HepG2 (cell line): ENCODE data around the gene NCOA1. TPM values are rescaled to one million over a fixed set of nuclear protein-coding genes. Genes with fewer than 3 reads are reported as not detected.
A peak's percentile ranks its signal among the peaks of the same experiment; 100 is the strongest.

Experiments used
- AHR ChIP-seq: IDR thresholded peaks from 2 replicates; pipeline ENCODE4 v1.6.1; 2018; ENCODE audit warnings: missing genetic modification reagents, missing compliant biosample characterization
- ATF7 ChIP-seq, 2 experiments: fragments of 450-650 bp in 1 of 2; sonication (generic) in 1 of 2; formaldehyde crosslinking in 1 of 2; IDR thresholded peaks; 2 replicates each; pipeline versions ENCODE4 v1.4.0 to v1.6.1; 2016 to 2020; ENCODE audit warnings: antibody characterized with exemption in 1 of 2, mild to moderate bottlenecking in 1 of 2, missing genetic modification reagents in 1 of 2
- DDIT3 ChIP-seq: sonication (generic); formaldehyde crosslinking; IDR thresholded peaks from 2 replicates; pipeline ENCODE4 v1.4.0; 2020; ENCODE audit warnings: mild to moderate bottlenecking, missing genetic modification reagents
- GATAD2A ChIP-seq: IDR thresholded peaks from 2 replicates; pipeline ENCODE4 v1.6.1; 2016
- HNRNPLL ChIP-seq: fragments of 200-400 bp; formaldehyde crosslinking; IDR thresholded peaks from 2 replicates; pipeline ENCODE4 v1.6.1; 2017; ENCODE audit warnings: mild to moderate bottlenecking, low read depth, low read length; ENCODE audit not compliant: poor library complexity, severe bottlenecking
- KDM6A ChIP-seq: IDR thresholded peaks from 2 replicates; pipeline ENCODE4 v1.6.1; 2016; ENCODE audit warnings: low read depth
- MBD4 ChIP-seq: IDR thresholded peaks from 2 replicates; pipeline ENCODE4 v1.6.1; 2012; ENCODE audit warnings: low read length, inconsistent platforms, borderline replicate concordance
- PAF1 ChIP-seq: IDR thresholded peaks from 2 replicates; pipeline ENCODE4 v1.6.1; 2016; ENCODE audit warnings: missing genetic modification reagents, missing compliant biosample characterization
- SALL1 ChIP-seq: sonication (generic); formaldehyde crosslinking; IDR thresholded peaks from 2 replicates; pipeline ENCODE4 v1.8.0; 2022; ENCODE audit warnings: mild to moderate bottlenecking, missing genetic modification reagents
- SNAPC5 ChIP-seq: sonication (generic); formaldehyde crosslinking; IDR thresholded peaks from 2 replicates; pipeline ENCODE4 v1.8.1; 2023; ENCODE audit warnings: mild to moderate bottlenecking, missing genetic modification reagents, borderline replicate concordance
- STAG1 ChIP-seq: sonication (generic); formaldehyde crosslinking; IDR thresholded peaks from 2 replicates; pipeline ENCODE4 v1.4.0; 2020; ENCODE audit warnings: missing genetic modification reagents
- TGIF2 ChIP-seq: IDR thresholded peaks from 2 replicates; pipeline ENCODE4 v1.6.1; 2016; ENCODE audit warnings: control low read depth, missing compliant biosample characterization
- ZFX ChIP-seq: sonication (generic); formaldehyde crosslinking; IDR thresholded peaks from 2 replicates; pipeline ENCODE4 v1.4.0; 2020; ENCODE audit warnings: mild to moderate bottlenecking, low read depth, missing genetic modification reagents, moderate library complexity
- ZFY ChIP-seq: sonication (generic); formaldehyde crosslinking; IDR thresholded peaks from 2 replicates; pipeline ENCODE4 v1.4.0; 2020; ENCODE audit warnings: missing genetic modification reagents
- ZNF10 ChIP-seq: sonication (generic); formaldehyde crosslinking; IDR thresholded peaks from 2 replicates; pipeline ENCODE4 v1.4.0; 2020; ENCODE audit warnings: mild to moderate bottlenecking, low read depth, missing genetic modification reagents, borderline replicate concordance
- ZNF280B ChIP-seq: sonication (generic); formaldehyde crosslinking; IDR thresholded peaks from 2 replicates; pipeline ENCODE4 v1.5.0; 2020; ENCODE audit warnings: missing genetic modification reagents, mild to moderate bottlenecking, borderline replicate concordance
- ZNF333 ChIP-seq: sonication (generic); formaldehyde crosslinking; IDR thresholded peaks from 2 replicates; pipeline ENCODE4 v1.4.0; 2020; ENCODE audit warnings: mild to moderate bottlenecking, missing genetic modification reagents, borderline replicate concordance
- ZNF468 ChIP-seq: sonication (generic); formaldehyde crosslinking; IDR thresholded peaks from 2 replicates; pipeline ENCODE4 v1.8.0; 2022; ENCODE audit warnings: mild to moderate bottlenecking, moderate library complexity, missing genetic modification reagents
- ZNF512 ChIP-seq: sonication (generic); formaldehyde crosslinking; IDR thresholded peaks from 2 replicates; pipeline ENCODE4 v1.4.0; 2020; ENCODE audit warnings: mild to moderate bottlenecking, missing genetic modification reagents
- ZNF547 ChIP-seq: sonication (generic); formaldehyde crosslinking; IDR thresholded peaks from 2 replicates; pipeline ENCODE4 v1.5.1; 2020; ENCODE audit warnings: mild to moderate bottlenecking, missing genetic modification reagents
- ZNF567 ChIP-seq: sonication (generic); formaldehyde crosslinking; IDR thresholded peaks from 2 replicates; pipeline ENCODE4 v1.8.1; 2023; ENCODE audit warnings: mild to moderate bottlenecking, missing genetic modification reagents, borderline replicate concordance
- ZNF644 ChIP-seq: IDR thresholded peaks from 2 replicates; pipeline ENCODE4 v1.6.1; 2016; ENCODE audit warnings: low read depth
- ZNF781 ChIP-seq: sonication (generic); formaldehyde crosslinking; IDR thresholded peaks from 2 replicates; pipeline ENCODE4 v1.5.1; 2020; ENCODE audit warnings: borderline replicate concordance, mild to moderate bottlenecking, missing genetic modification reagents; ENCODE audit errors: not compliant biosample characterization
- polyA plus RNA-seq, 8 experiments: library from polyadenylated mRNA; depleted of rRNA in 3 of 8; stranded (reverse) in 7 of 8; unstranded in 1 of 8; fragments of >200 nt; fragmentation: Illumina TruSeq in 4 of 8; extraction: Trizol in 4 of 8; gene quantifications; 2 replicates each; pipeline versions ENCODE4 v1.2.1 to v1.2.3, GENCODE V29; 2011 to 2016; ENCODE audit warnings: low read depth in 4 of 8, missing spikeins in 1 of 8, mixed read lengths in 1 of 8; ENCODE audit not compliant: insufficient read depth in 1 of 8
- total RNA-seq, 5 experiments: library from RNA; depleted of rRNA; stranded (reverse); fragments of >200 nt; fragmentation: Illumina TruSeq; extraction: Trizol; gene quantifications; 2 replicates each; pipeline ENCODE4 v1.2.3, GENCODE V29; 2016; ENCODE audit warnings: low read depth in 1 of 5
- TF ChIP-seq, protein P1 (sequence below): sonication (generic); formaldehyde crosslinking; IDR thresholded peaks from 2 replicates; pipeline ENCODE4 v1.8.1; 2023; ENCODE audit warnings: missing genetic modification reagents, mild to moderate bottlenecking, borderline replicate concordance
- TF ChIP-seq, protein P2 (sequence below): IDR thresholded peaks from 2 replicates; pipeline ENCODE4 v1.6.1; 2016; ENCODE audit warnings: mild to moderate bottlenecking

Gene NCOA1
- total and polyA plus RNA-seq, 2 of the 13 experiments (the other 11 are each of a cell fraction or from before 2014, with no cell fraction given) = 10.0 to 10.4 TPM

- TF ChIP-seq ZNF512 (CRISPR knock-in tag) (0 out of 2 replicates have a peak, but pooled peaks have one; percentile 9), STAG1 (CRISPR knock-in tag) (no peak), DDIT3 (CRISPR knock-in tag) (no peak), ZNF10 (CRISPR knock-in tag) (no peak), AHR (CRISPR knock-in tag) (no peak), ZFY (CRISPR knock-in tag) (peak; percentile 89), ZFX (CRISPR knock-in tag) (peak; percentile 92), ZNF468 (CRISPR knock-in tag) (no peak), SNAPC5 (peak; percentile 64; the same call in 1 of the 2 replicates), ZNF567 (CRISPR knock-in tag) (no peak), ATF7 (IDR thresholded peaks at IDR 0.05) (no peak), ATF7 (CRISPR knock-in tag; IDR thresholded peaks at IDR 0.05) (no peak), PAF1 (CRISPR knock-in tag) (no peak), ZNF644 (CRISPR knock-in tag) (no peak), ZNF333 (CRISPR knock-in tag) (no peak), ZNF547 (CRISPR knock-in tag) (no peak), TGIF2 (CRISPR knock-in tag) (0 out of 2 replicates have a peak, but pooled peaks have one; percentile 20), HNRNPLL (peak; percentile 54), ZNF781 (CRISPR knock-in tag) (no peak), SALL1 (CRISPR knock-in tag) (peak; percentile 8), MBD4 (no peak), GATAD2A (CRISPR knock-in tag) (no peak), KDM6A (CRISPR knock-in tag) (no peak), ZNF280B (CRISPR knock-in tag) (no peak)
- TF ChIP-seq, protein P1, sequence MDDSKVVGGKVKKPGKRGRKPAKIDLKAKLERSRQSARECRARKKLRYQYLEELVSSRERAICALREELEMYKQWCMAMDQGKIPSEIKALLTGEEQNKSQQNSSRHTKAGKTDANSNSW = no peak
- TF ChIP-seq, protein P2, sequence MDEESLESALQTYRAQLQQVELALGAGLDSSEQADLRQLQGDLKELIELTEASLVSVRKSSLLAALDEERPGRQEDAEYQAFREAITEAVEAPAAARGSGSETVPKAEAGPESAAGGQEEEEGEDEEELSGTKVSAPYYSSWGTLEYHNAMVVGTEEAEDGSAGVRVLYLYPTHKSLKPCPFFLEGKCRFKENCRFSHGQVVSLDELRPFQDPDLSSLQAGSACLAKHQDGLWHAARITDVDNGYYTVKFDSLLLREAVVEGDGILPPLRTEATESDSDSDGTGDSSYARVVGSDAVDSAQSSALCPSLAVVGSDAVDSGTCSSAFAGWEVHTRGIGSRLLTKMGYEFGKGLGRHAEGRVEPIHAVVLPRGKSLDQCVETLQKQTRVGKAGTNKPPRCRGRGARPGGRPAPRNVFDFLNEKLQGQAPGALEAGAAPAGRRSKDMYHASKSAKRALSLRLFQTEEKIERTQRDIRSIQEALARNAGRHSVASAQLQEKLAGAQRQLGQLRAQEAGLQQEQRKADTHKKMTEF = peak; percentile 55
These were observed at the start of gene NCOA1 (continued) for GRCh38 chr2:24490690-24491541.
